Liver (tissue), 3 donors: ENCODE data around the gene POU6F2.

ENCODE experiments used
- CTCF ChIP-seq: fragments of 150-350 bp; IDR thresholded peaks from 2 replicates; pipeline ENCODE4 v1.5.1; 2017; ENCODE audit warnings: improper control_type of control experiment, low read depth, low read length; ENCODE audit not compliant: missing input control
- JUND ChIP-seq, 2 donors: IDR thresholded peaks; 2 replicates each; pipeline ENCODE4 v1.6.1; 2016; ENCODE audit warnings: antibody characterized with exemption in 2 of 2
- donor health status: healthy.
- donor health status: healthy.

GRCh38 chr7:39463252-39463651 lies 485.5 kb downstream of the POU6F2 start:
- TF ChIP-seq CTCF (no peak), JUND (IDR thresholded peaks at IDR 0.05) (no peak)
